HEK293T (cell line): ENCODE results near the gene TP53BP1.

Experiments used
- CTCF ChIA-PET: fragments of 350-600 bp; formaldehyde crosslinking; extraction: SDS; loops from one replicate; lab custom pipeline; 2021; ENCODE audit warnings: antibody characterized with exemption, inconsistent platforms; lab: Yijun Ruan, JAX
- POLR2A ChIA-PET: fragments of 350-600 bp; formaldehyde crosslinking; extraction: SDS; loops from one replicate; lab custom pipeline; 2020; ENCODE audit warnings: antibody characterized with exemption, inconsistent platforms; lab: Yijun Ruan, JAX
- DNase-seq: peaks from one replicate; pipeline ENCODE4 v3.0.0; 2012; ENCODE audit warnings: mixed read lengths; ENCODE audit errors: extremely low spot score
- ARNT ChIP-seq: fragments of 450-650 bp; IDR thresholded peaks from 2 replicates; pipeline ENCODE4 v1.6.1; 2017; ENCODE audit warnings: mild to moderate bottlenecking
- BHLHE40 ChIP-seq: fragments of 450-650 bp; IDR thresholded peaks from 2 replicates; pipeline ENCODE4 v1.6.1; 2016; ENCODE audit warnings: mild to moderate bottlenecking, moderate library complexity, borderline replicate concordance
- CTBP1 ChIP-seq: fragments of 450-650 bp; IDR thresholded peaks from 2 replicates; pipeline ENCODE4 v1.6.1; 2016; ENCODE audit warnings: borderline replicate concordance
- ELF4 ChIP-seq: fragments of 450-650 bp; IDR thresholded peaks from 2 replicates; pipeline ENCODE4 v1.6.1; 2017; ENCODE audit warnings: antibody characterized with exemption
- FOXA1 ChIP-seq: fragments of 450-650 bp; IDR thresholded peaks from 2 replicates; pipeline ENCODE4 v1.6.1; 2016; ENCODE audit warnings: mild to moderate bottlenecking
- FOXK2 ChIP-seq: fragments of 450-650 bp; IDR thresholded peaks from 2 replicates; pipeline ENCODE4 v1.6.1; 2016; ENCODE audit warnings: mild to moderate bottlenecking
- FOXM1 ChIP-seq: fragments of 450-650 bp; IDR thresholded peaks from 2 replicates; pipeline ENCODE4 v1.6.1; 2017; ENCODE audit warnings: mild to moderate bottlenecking, borderline replicate concordance
- HDGF ChIP-seq: fragments of 450-650 bp; IDR thresholded peaks from 2 replicates; pipeline ENCODE4 v1.6.1; 2017; ENCODE audit warnings: antibody characterized with exemption, borderline replicate concordance
- L3MBTL2 ChIP-seq: fragments of 450-650 bp; conservative IDR thresholded peaks from 2 replicates; pipeline ENCODE4 v1.6.1; 2016; ENCODE audit warnings: mild to moderate bottlenecking
- LEF1 ChIP-seq: fragments of 450-650 bp; IDR thresholded peaks from 2 replicates; pipeline ENCODE4 v1.6.1; 2017; ENCODE audit warnings: mild to moderate bottlenecking, borderline replicate concordance
- NFRKB ChIP-seq: fragments of 450-650 bp; IDR thresholded peaks from 2 replicates; pipeline ENCODE4 v1.6.1; 2016; ENCODE audit warnings: mild to moderate bottlenecking, moderate library complexity
- SP1 ChIP-seq: fragments of 450-650 bp; IDR thresholded peaks from 2 replicates; pipeline ENCODE4 v1.6.1; 2017
- SUZ12 ChIP-seq: fragments of 450-650 bp; IDR thresholded peaks from 2 replicates; pipeline ENCODE4 v1.6.1; 2016; ENCODE audit warnings: mild to moderate bottlenecking
- TARDBP ChIP-seq: fragments of 450-650 bp; IDR thresholded peaks from 2 replicates; pipeline ENCODE4 v1.6.1; 2016
- ZNF384 ChIP-seq: fragments of 450-650 bp; IDR thresholded peaks from 2 replicates; pipeline ENCODE4 v1.6.1; 2016
- TF ChIP-seq, protein P1 (sequence below): fragments of 450-650 bp; IDR thresholded peaks from 2 replicates; pipeline ENCODE4 v1.6.1; 2016

TP53BP1 gene

GRCh38 chr15:43423793-43424192 lies 69.2 kb downstream of the TP53BP1 start:
- TF ChIP-seq BHLHE40, result no peak
- TF ChIP-seq, protein P1, sequence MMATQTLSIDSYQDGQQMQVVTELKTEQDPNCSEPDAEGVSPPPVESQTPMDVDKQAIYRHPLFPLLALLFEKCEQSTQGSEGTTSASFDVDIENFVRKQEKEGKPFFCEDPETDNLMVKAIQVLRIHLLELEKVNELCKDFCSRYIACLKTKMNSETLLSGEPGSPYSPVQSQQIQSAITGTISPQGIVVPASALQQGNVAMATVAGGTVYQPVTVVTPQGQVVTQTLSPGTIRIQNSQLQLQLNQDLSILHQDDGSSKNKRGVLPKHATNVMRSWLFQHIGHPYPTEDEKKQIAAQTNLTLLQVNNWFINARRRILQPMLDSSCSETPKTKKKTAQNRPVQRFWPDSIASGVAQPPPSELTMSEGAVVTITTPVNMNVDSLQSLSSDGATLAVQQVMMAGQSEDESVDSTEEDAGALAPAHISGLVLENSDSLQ, result no peak
- no peak for TF ChIP-seq CTBP1
- TF ChIP-seq SP1, result no peak
- TF ChIP-seq TARDBP, result no peak
- no peak for TF ChIP-seq FOXM1
- TF ChIP-seq ELF4, result no peak
- no peak for TF ChIP-seq SUZ12
- no peak for TF ChIP-seq FOXK2
- no peak for TF ChIP-seq FOXA1
- no peak for TF ChIP-seq LEF1
- TF ChIP-seq NFRKB, result no peak
- no peak for TF ChIP-seq HDGF
- no peak for TF ChIP-seq ZNF384
- TF ChIP-seq ARNT, result no peak
- TF ChIP-seq L3MBTL2, result no peak
- POLR2A ChIA-PET, result no interaction called here
- no peak for DNase-seq
- CTCF ChIA-PET, result no interaction called here

- CTCF ChIA-PET, result no interaction called here
Observed at GRCh38 chr15:43420876-43421275, 72.1 kb downstream of the TP53BP1 start.

GRCh38 chr15:43420435-43420834 lies 72.5 kb downstream of the TP53BP1 start:
- ChIA-PET POLR2A (interaction anchor here (0.5 kb wide), 1 partner anchor 404 kb away, joined by 3 read pairs; the partner anchor contains the start of gene MFAP1), CTCF (no interaction called here)
- DNase-seq, result no peak
- TF ChIP-seq HDGF (no peak), L3MBTL2 (no peak), BHLHE40 (no peak)

More at GRCh38 chr15:43420876-43421275, 72.1 kb downstream of the TP53BP1 start:
- POLR2A ChIA-PET, result no interaction called here
- TF ChIP-seq, protein P1, result no peak
- TF ChIP-seq SP1, result no peak
- TF ChIP-seq NFRKB, result no peak
- no peak for TF ChIP-seq ZNF384
- DNase-seq, result no peak

- ChIA-PET CTCF (no interaction called here), POLR2A (no interaction called here)
- no peak for DNase-seq
- no peak for TF ChIP-seq CTBP1
Observed at GRCh38 chr15:43414196-43414595, 78.8 kb downstream of the TP53BP1 start.

- POLR2A ChIA-PET, result no interaction called here
- no peak for DNase-seq
- CTCF ChIA-PET, result no interaction called here
- no peak for TF ChIP-seq NFRKB
- no peak for TF ChIP-seq ZNF384
- TF ChIP-seq FOXA1, result no peak
- no peak for TF ChIP-seq SP1
- TF ChIP-seq CTBP1, result no peak
- no peak for TF ChIP-seq FOXM1
- TF ChIP-seq SUZ12, result no peak
- no peak for TF ChIP-seq HDGF
- no peak for TF ChIP-seq FOXK2
- TF ChIP-seq TARDBP, result no peak
- TF ChIP-seq ARNT, result no peak
- TF ChIP-seq L3MBTL2, result no peak
- TF ChIP-seq LEF1, result no peak
- TF ChIP-seq BHLHE40, result no peak
- TF ChIP-seq, protein P1, result no peak
- TF ChIP-seq ELF4, result no peak
Observed at GRCh38 chr15:43412096-43412495, 80.9 kb downstream of the TP53BP1 start.

GRCh38 chr15:43410572-43411214 lies 82.3 kb downstream of the TP53BP1 start:
- no peak for DNase-seq
- ChIA-PET CTCF (no interaction called here), POLR2A (no interaction called here)
- TF ChIP-seq LEF1 (no peak), CTBP1 (no peak), ELF4 (no peak), FOXK2 (no peak), SP1 (no peak), NFRKB (no peak)
- TF ChIP-seq, protein P1, result no peak

GRCh38 chr15:43408789-43409188 lies 84.2 kb downstream of the TP53BP1 start:
- no peak for DNase-seq
- ChIA-PET POLR2A (no interaction called here), CTCF (no interaction called here)
- TF ChIP-seq SUZ12 (no peak), NFRKB (no peak), BHLHE40 (no peak), LEF1 (no peak)
- TF ChIP-seq, protein P1, result no peak
